Spleen (tissue), 7 donors: ENCODE results near the gene NR3C1.

ENCODE experiments used
- POLR2A ChIP-seq, 3 donors: fragments of 450-650 bp; IDR thresholded peaks; one replicate each; pipeline ENCODE4 v1.5.1; 2017; ENCODE audit warnings: antibody characterized with exemption in 3 of 3, mild to moderate bottlenecking in 1 of 3
- TF ChIP-seq, protein P1 (sequence below), 11 experiments: fragments of 200-600 bp in 7 of 11; fragments of 450-650 bp in 4 of 11; sonication (generic) in 4 of 11; IDR thresholded peaks in 8 of 11; conservative IDR thresholded peaks in 3 of 11; 1 replicate in 7 of 11; 2 replicates in 4 of 11; pipeline versions ENCODE4 v1.4.0 to v1.8.0; 2016 to 2021; ENCODE audit warnings: antibody characterized with exemption in 11 of 11, inconsistent platforms in 4 of 11, mild to moderate bottlenecking in 1 of 11
- donor health status: DM: no; HTN: no; CAD: no; lungs with moderate emphysema.
- donor health status: DM: no; HTN: no; CAD: no.
- donor health status: DM: no; HTN: no; CAD: no.

DNA sequence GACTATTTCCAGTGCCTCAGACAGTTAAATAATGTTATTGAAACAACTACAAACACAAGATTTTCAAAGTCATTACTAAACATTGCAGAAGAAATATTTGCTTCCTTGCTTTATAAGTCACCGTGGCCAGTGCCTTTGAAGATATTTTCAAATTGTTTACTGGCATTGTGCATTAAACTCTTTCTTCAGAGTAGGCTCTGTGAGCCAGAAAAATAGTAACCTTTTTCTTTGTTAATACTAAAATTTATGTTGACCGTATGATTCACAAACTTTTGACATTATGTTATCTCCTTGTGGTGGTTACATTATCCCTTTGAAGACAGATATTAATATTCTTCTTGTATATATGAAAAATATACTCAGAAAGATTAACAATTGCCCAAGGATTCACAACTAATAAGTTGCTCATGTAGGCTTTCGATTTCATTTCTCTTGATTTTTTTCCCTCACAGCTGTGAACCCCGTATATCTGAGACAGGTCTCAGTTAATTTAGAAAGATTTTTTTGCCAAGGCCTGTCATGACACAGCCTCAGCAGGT, 140.1 kb downstream of the NR3C1 start:
- TF ChIP-seq, protein P1, sequence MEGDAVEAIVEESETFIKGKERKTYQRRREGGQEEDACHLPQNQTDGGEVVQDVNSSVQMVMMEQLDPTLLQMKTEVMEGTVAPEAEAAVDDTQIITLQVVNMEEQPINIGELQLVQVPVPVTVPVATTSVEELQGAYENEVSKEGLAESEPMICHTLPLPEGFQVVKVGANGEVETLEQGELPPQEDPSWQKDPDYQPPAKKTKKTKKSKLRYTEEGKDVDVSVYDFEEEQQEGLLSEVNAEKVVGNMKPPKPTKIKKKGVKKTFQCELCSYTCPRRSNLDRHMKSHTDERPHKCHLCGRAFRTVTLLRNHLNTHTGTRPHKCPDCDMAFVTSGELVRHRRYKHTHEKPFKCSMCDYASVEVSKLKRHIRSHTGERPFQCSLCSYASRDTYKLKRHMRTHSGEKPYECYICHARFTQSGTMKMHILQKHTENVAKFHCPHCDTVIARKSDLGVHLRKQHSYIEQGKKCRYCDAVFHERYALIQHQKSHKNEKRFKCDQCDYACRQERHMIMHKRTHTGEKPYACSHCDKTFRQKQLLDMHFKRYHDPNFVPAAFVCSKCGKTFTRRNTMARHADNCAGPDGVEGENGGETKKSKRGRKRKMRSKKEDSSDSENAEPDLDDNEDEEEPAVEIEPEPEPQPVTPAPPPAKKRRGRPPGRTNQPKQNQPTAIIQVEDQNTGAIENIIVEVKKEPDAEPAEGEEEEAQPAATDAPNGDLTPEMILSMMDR (IDR thresholded peaks at IDR 0.05 in 8 of 11, conservative IDR thresholded peaks at IDR 0.05 in 3 of 11), result no peak
- TF ChIP-seq POLR2A (IDR thresholded peaks at IDR 0.05), result no peak
